Measurements from ENCODE around the gene SLC22A17. TPM values are rescaled to one million over a fixed set of nuclear protein-coding genes. Genes with fewer than 3 reads are reported as not detected.

SLC22A17 gene
- total RNA-seq, 1 experiment from 2014 or later = 42.3 TPM

DNA sequence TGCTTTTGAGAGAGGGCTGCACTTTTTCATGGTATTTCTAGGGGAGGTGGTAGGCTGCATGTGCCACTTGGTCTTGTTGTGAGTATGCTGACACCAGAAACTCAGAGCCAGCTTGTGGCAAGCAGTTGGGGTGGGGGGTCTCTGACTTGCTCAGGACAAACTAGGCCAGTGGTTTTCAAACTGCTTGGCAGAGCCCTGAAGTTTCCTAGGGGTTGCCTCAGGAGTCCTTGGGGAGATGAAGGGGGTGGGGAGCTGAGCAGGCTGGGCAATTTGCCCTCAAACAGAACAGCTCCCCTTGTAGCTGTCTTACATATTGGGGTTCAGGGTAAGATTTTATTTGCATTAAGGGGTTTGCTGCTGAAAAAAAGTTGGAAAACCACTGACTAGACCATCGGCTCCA is 42.1 kb downstream of the SLC22A17 start:
- ATAC-seq = no peak
- POLR2A ChIA-PET = no interaction called here
- Mint-ChIP-seq H3K27me3 (ENCODE audit: low read depth) (no peaks in the 10 kb centered on the region), H3K27ac (no peak overlapping the region), H3K36me3 (peaks cover 6% of the 10 kb centered on the region), H3K4me3 (no peak overlapping the region), H3K9me3 (no peaks in the 10 kb centered on the region), H3K4me1 (peaks cover 17% of the 10 kb centered on the region)
- CTCF ChIA-PET = interaction anchor here (0.9 kb wide), 2 partner anchors 8 to 17 kb away, joined by 3 read pairs; partner anchors contain the start of gene PPP1R3E
- no peak for DNase-seq (ENCODE audit: low spot score)
- TF ChIP-seq ZNF232 (CRISPR knock-in tag; IDR thresholded peaks at IDR 0.05) = no peak
- TF ChIP-seq, protein P1, sequence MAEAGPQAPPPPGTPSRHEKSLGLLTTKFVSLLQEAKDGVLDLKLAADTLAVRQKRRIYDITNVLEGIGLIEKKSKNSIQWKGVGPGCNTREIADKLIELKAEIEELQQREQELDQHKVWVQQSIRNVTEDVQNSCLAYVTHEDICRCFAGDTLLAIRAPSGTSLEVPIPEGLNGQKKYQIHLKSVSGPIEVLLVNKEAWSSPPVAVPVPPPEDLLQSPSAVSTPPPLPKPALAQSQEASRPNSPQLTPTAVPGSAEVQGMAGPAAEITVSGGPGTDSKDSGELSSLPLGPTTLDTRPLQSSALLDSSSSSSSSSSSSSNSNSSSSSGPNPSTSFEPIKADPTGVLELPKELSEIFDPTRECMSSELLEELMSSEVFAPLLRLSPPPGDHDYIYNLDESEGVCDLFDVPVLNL (CRISPR knock-in tag; IDR thresholded peaks at IDR 0.05; ENCODE audit: borderline replicate concordance, low read depth) = no peak
- no peak for TF ChIP-seq MXD4 (CRISPR knock-in tag; IDR thresholded peaks at IDR 0.05; ENCODE audit: borderline replicate concordance)
- no peak for TF ChIP-seq ESRRA (CRISPR knock-in tag; IDR thresholded peaks at IDR 0.05; ENCODE audit: borderline replicate concordance)
- TF ChIP-seq ZNF138 (CRISPR knock-in tag; conservative IDR thresholded peaks at IDR 0.05) = no peak
- no peak for TF ChIP-seq SMAD3 (CRISPR knock-in tag; IDR thresholded peaks at IDR 0.05; ENCODE audit: borderline replicate concordance)
- no peak for TF ChIP-seq NR2C2 (CRISPR knock-in tag; IDR thresholded peaks at IDR 0.05)
- TF ChIP-seq ZNF219 (CRISPR knock-in tag; IDR thresholded peaks at IDR 0.05; ENCODE audit: borderline replicate concordance) = no peak
- TF ChIP-seq ZNF396 (CRISPR knock-in tag; IDR thresholded peaks at IDR 0.05; ENCODE audit: borderline replicate concordance) = no peak

DNA sequence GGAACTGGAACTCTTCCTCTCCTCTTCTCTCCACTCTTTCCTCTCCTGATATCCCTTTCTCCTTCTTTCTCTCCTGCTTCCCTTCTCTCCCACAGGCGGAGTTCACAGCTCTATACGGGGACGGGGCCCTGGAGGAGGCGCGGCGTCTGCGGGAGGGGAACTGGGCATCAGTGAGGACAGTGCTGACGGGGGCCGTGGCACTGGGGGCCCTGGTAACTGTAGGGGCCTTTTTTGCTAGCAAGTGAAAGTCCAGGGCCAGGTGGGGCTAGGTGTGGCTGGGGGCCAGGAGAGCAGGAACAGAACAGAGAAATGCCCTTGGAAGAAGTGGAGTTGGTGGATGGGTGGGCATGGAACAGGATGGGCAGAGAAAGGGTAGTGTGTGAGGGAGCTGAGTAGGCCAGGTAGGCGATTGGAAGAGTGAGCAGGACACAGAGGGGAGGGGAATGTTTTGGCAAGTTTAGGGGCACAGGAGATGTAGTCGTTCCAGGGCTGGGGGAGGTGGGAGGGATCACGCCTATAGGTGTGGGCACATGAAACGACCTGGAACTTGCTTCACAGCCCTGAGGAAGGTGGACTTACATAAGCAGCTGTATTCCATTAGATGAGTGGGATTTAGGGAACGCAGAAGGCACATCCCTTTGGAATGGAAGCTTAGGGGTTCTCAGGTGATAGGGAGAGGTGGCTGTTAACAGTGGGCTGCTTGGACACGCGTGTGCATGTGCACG is 43.8 kb downstream of the SLC22A17 start:
- ChIA-PET POLR2A (no interaction called here), CTCF (interaction anchor here (1.1 kb wide), 1 partner anchor 18 kb away, joined by 3 read pairs; no protein-coding TSS in a partner anchor)
- DNase-seq (ENCODE audit: low spot score) (no peak), ATAC-seq (no peak)
- H3K27me3 Mint-ChIP-seq (ENCODE audit: low read depth) = peaks cover 4% of the 10 kb centered on the region
- no peaks in the 10 kb centered on the region for H3K9me3 Mint-ChIP-seq
- H3K36me3 Mint-ChIP-seq = peaks cover 6% of the 10 kb centered on the region
- 0 out of 2 replicates have a peak overlapping the region, but pooled peaks have one; percentile 87 for H3K4me3 Mint-ChIP-seq
- TF ChIP-seq, protein P2, sequence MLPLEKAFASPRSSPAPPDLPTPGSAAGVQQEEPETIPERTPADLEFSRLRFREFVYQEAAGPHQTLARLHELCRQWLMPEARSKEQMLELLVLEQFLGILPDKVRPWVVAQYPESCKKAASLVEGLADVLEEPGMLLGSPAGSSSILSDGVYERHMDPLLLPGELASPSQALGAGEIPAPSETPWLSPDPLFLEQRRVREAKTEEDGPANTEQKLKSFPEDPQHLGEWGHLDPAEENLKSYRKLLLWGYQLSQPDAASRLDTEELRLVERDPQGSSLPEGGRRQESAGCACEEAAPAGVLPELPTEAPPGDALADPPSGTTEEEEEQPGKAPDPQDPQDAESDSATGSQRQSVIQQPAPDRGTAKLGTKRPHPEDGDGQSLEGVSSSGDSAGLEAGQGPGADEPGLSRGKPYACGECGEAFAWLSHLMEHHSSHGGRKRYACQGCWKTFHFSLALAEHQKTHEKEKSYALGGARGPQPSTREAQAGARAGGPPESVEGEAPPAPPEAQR (CRISPR knock-in tag; IDR thresholded peaks at IDR 0.05) = no peak
- no peak overlapping the region for H3K27ac Mint-ChIP-seq
- H3K4me1 Mint-ChIP-seq = peaks cover 18% of the 10 kb centered on the region

DNA sequence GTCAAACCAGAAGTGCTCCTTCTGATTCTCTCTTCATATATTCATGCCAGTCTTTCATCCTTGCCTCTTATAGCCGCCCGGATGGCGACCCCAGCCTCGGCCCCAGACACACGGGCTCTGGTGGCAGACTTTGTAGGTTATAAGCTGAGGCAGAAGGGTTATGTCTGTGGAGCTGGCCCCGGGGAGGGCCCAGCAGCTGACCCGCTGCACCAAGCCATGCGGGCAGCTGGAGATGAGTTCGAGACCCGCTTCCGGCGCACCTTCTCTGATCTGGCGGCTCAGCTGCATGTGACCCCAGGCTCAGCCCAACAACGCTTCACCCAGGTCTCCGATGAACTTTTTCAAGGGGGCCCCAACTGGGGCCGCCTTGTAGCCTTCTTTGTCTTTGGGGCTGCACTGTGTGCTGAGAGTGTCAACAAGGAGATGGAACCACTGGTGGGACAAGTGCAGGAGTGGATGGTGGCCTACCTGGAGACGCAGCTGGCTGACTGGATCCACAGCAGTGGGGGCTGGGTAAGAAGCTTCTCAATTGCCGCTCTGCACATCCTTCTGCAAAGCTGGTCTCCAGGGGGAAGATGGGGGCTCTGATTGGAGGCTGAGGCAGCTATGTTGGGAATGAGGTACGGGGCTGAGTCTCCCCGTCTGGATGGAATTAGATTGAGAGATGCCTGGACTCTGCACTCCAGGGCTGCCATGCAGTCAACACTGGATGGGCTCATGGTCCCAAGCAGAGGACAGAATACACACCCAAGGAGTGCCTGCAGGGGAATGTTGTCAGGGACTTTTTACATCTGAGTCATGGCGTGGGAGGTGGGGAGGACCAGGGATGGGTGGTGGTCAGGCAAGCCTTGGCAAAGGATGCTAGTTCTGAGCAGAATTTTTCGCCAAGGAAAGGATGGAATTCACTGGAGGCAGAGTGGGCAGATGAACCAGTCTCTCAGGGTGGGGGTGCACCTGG is 44.7 kb downstream of the SLC22A17 start:
- Mint-ChIP-seq H3K27ac (no peak overlapping the region), H3K4me3 (peak overlapping the region; percentile 87), H3K9me3 (no peaks in the 10 kb centered on the region), H3K4me1 (peaks cover 20% of the 10 kb centered on the region), H3K27me3 (ENCODE audit: low read depth) (peaks cover 14% of the 10 kb centered on the region), H3K36me3 (peaks cover 6% of the 10 kb centered on the region)
- ChIA-PET CTCF (interaction anchor here (1.1 to 2.9 kb wide), 8 partner anchors 13 to 322 kb away, joined by 3 to 20 read pairs (median 5); partner anchors contain the start of genes HOMEZ and PABPN1), POLR2A (interaction anchor here (0.6 to 2.7 kb wide), 4 partner anchors 13 to 61 kb away, joined by 3 to 32 read pairs (median 6); partner anchors contain the start of genes HOMEZ and PABPN1)
- ATAC-seq (no peak), DNase-seq (ENCODE audit: low spot score) (no peak)
- no peak for TF ChIP-seq ESRRA (CRISPR knock-in tag; IDR thresholded peaks at IDR 0.05; ENCODE audit: borderline replicate concordance)
- TF ChIP-seq, protein P3, sequence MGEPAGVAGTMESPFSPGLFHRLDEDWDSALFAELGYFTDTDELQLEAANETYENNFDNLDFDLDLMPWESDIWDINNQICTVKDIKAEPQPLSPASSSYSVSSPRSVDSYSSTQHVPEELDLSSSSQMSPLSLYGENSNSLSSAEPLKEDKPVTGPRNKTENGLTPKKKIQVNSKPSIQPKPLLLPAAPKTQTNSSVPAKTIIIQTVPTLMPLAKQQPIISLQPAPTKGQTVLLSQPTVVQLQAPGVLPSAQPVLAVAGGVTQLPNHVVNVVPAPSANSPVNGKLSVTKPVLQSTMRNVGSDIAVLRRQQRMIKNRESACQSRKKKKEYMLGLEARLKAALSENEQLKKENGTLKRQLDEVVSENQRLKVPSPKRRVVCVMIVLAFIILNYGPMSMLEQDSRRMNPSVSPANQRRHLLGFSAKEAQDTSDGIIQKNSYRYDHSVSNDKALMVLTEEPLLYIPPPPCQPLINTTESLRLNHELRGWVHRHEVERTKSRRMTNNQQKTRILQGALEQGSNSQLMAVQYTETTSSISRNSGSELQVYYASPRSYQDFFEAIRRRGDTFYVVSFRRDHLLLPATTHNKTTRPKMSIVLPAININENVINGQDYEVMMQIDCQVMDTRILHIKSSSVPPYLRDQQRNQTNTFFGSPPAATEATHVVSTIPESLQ (CRISPR knock-in tag; IDR thresholded peaks at IDR 0.05) = no peak
- TF ChIP-seq ZNF671 (CRISPR knock-in tag; IDR thresholded peaks at IDR 0.05) = no peak
- no peak for TF ChIP-seq NFATC4 (CRISPR knock-in tag; IDR thresholded peaks at IDR 0.05)
- no peak for TF ChIP-seq ZNF263 (CRISPR knock-in tag; IDR thresholded peaks at IDR 0.05; ENCODE audit: low read depth)
- TF ChIP-seq, protein P4, sequence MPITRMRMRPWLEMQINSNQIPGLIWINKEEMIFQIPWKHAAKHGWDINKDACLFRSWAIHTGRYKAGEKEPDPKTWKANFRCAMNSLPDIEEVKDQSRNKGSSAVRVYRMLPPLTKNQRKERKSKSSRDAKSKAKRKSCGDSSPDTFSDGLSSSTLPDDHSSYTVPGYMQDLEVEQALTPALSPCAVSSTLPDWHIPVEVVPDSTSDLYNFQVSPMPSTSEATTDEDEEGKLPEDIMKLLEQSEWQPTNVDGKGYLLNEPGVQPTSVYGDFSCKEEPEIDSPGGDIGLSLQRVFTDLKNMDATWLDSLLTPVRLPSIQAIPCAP (CRISPR knock-in tag; IDR thresholded peaks at IDR 0.05) = no peak
- TF ChIP-seq, protein P5, sequence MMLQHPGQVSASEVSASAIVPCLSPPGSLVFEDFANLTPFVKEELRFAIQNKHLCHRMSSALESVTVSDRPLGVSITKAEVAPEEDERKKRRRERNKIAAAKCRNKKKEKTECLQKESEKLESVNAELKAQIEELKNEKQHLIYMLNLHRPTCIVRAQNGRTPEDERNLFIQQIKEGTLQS (CRISPR knock-in tag; conservative IDR thresholded peaks at IDR 0.05) = no peak
- TF ChIP-seq RORB (CRISPR knock-in tag; IDR thresholded peaks at IDR 0.05) = no peak
- no peak for TF ChIP-seq NFYB (CRISPR knock-in tag; conservative IDR thresholded peaks at IDR 0.05; ENCODE audit: low read depth)
- TF ChIP-seq, protein P2 (CRISPR knock-in tag; IDR thresholded peaks at IDR 0.05) = no peak
- no peak for TF ChIP-seq SP1 (CRISPR knock-in tag; conservative IDR thresholded peaks at IDR 0.05)
- TF ChIP-seq, protein P6, sequence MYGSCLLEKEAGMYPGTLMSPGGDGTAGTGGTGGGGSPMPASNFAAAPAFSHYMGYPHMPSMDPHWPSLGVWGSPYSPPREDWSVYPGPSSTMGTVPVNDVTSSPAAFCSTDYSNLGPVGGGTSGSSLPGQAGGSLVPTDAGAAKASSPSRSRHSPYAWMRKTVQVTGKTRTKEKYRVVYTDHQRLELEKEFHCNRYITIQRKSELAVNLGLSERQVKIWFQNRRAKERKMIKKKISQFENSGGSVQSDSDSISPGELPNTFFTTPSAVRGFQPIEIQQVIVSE (CRISPR knock-in tag; IDR thresholded peaks at IDR 0.05; ENCODE audit: borderline replicate concordance) = no peak
- no peak for TF ChIP-seq TEAD1 (CRISPR knock-in tag; IDR thresholded peaks at IDR 0.05)
